ENCODE measurements around the gene STOX1.
"Not testable (repeated sequence)": the region's sequence is repeated elsewhere in the genome, so short reads cannot be mapped to it uniquely, and the experiment has no call there.

The STOX1 gene

GRCh38 chr10:68938117-68938516, 110.8 kb downstream of the STOX1 start:
- intact Hi-C loops (cut with micrococcal nuclease), result no loop called here
- Mint-ChIP-seq H3K4me1 (ENCODE audit: low read depth) (no peaks in the 10 kb centered on the region), H3K27me3 (no peaks in the 10 kb centered on the region), H3K36me3 (ENCODE audit: low read depth) (peaks cover 61% of the 10 kb centered on the region), H3K27ac (no peak overlapping the region), H3K4me3 (no peak overlapping the region), H3K9me3 (no peaks in the 10 kb centered on the region)

GRCh38 chr10:68938884-68939283, 111.6 kb downstream of the STOX1 start:
- Mint-ChIP-seq H3K36me3 (ENCODE audit: low read depth) (peaks cover 69% of the 10 kb centered on the region), H3K4me3 (no peak overlapping the region), H3K27me3 (no peaks in the 10 kb centered on the region), H3K9me3 (no peaks in the 10 kb centered on the region), H3K4me1 (ENCODE audit: low read depth) (no peaks in the 10 kb centered on the region), H3K27ac (no peak overlapping the region)
- intact Hi-C loops (cut with micrococcal nuclease), result no loop called here

GRCh38 chr10:68940917-68941316, 113.6 kb downstream of the STOX1 start:
- intact Hi-C loops (cut with micrococcal nuclease); H3K9me3 Mint-ChIP-seq; H3K4me1 Mint-ChIP-seq (ENCODE audit: low read depth); H3K4me3 Mint-ChIP-seq; H3K27ac Mint-ChIP-seq; H3K27me3 Mint-ChIP-seq: not testable (repeated sequence)
- peaks cover 79% of the 10 kb centered on the region for H3K36me3 Mint-ChIP-seq (ENCODE audit: low read depth)

Data from dendritic cell treated with granulocyte-macrophage colony-stimulating factor and Interleukin-4, amounts not matched to agents 40 ng/mL and 50 ng/mL, for 4 days (primary cell).